NCI-H774 (cell line): Measurements from ENCODE around the gene TCERG1L.

Source experiments
- DNase-seq: peaks from one replicate; lab custom pipeline; 2025; lab: John Stamatoyannopoulos, UW

The TCERG1L gene

DNA sequence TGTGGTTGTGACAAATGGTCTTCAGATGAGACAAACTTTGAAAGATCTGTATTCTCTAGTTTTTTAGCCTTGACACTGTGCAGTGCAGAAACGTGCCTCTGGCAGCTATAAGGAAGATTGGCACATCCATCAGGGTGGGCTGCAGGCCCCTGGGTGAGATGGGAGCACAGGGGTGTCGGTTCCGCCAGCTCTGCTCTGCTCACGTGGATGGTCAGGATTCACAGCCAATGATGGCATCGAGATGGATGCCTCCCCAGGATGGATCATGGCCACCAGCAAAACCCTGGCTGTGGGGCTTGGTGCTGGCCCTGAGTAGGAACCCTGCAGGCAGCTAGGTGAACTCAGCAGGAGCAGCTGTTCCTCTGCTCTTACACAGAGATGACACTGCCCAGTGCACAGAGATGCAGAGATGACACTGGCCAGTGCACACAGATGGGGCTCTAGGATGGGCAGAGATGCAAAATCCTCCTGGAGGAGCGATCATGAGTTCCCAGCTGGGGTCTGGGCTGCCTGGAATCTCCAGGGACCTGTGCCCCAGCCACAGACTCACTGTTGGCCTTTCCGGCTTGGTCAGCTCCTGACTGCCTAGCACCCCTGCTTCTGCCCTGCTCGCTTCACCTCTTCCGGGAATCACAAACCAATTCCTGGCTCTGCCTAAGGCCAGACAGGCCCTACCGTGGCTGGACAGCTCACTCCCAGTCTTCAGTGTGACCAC, 185.9 kb downstream of the TCERG1L start:
- no peak for DNase-seq

DNA sequence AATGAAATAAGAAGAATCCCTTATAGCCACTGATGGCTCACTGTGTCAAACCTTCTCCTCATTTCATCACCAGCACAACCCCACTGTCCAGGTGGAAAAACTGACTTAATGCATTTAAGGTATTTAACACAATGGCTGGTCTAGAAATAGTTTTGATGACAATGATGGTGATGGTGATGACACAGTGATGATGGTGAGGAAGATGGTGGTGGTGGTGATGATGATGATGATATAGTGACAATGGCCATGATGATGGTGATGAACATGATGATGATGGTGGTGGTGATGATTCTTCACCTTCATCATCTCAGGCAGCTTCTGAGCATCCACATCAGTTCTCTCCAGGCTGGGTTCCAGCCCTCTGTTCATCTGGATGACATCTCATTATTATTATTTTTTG, 186.6 kb downstream of the TCERG1L start:
- DNase-seq, result no peak

DNA sequence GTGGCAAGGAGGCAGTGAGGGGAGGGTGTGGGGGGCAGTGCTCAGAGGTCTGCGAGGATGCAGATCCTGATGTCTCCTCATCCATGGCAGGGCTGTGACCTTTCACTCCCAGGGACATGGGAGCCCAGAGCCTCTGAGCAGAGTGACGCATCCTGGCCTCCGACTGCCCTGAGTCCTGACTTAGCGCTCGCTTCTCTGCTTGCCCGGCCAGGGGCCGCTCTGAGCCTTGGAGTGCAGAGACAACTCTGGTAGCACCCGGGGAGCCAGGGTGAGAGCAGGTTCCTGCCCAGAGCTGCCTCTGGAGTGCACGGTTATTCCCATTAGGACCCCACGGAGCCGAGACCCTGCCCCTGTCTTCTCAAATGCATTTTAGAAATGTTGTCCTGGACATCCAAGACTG, 188.0 kb downstream of the TCERG1L start:
- DNase-seq, result no peak

DNA sequence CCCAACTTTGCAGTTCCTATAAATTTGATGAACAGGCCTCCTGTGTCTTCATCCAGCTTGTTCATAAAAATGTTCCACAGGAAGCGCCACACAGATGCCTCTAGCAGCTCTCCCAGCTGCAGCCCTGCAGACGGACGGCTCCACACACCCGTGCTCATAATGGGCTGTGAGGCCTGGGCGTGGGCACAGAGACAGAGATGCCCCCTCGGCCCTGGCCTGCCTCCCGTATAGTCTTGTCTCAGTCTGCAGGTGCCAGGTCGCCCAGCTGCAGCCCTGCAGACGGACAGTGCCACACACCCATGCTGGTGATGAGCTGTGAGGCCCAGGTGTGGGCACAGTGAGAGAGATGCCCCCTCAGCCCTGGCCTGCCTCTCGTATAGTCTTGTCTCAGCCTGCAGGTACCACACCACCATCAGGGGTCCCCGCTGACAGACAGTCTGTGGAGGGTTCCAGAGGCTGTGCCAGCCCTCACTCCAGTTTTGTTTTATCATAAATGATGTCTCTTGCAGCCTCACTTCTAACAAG, 189.9 kb downstream of the TCERG1L start:
- DNase-seq, result no peak

DNA sequence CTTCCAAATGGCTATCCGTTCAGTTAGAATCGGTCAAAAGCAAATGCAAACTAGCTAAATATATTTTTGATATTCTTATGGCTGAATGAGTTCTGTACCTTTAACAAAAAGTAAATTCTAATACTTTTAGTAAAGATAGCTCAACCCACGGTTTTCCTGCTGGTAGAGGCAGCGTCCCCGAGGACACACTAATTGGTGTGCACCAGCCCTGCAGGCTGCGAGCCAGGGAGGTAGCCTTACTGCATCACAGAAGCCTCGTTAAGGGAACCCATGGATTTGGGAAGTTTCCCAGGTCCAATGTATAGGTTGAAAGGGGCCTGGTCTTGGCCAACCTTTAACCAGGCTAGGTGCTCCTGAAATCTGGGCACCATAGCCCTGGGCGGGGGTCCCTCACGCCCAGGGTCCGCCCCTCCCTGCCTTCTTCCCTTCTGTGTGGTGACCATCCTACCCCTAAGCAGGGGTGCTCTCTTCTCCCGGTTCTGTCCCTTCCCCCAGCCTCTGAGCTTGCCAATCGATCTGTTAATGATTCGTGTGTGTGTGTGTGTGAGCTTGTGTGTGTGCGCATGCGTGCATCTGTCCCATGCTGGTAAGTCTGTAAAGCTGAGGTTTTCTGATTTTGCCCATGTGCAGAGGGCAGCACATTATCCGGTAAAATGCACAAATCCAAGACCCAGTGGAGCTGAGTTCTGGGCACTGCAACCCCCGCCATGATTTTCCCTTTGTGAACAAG, 191.7 kb downstream of the TCERG1L start:
- DNase-seq, result no peak

DNA sequence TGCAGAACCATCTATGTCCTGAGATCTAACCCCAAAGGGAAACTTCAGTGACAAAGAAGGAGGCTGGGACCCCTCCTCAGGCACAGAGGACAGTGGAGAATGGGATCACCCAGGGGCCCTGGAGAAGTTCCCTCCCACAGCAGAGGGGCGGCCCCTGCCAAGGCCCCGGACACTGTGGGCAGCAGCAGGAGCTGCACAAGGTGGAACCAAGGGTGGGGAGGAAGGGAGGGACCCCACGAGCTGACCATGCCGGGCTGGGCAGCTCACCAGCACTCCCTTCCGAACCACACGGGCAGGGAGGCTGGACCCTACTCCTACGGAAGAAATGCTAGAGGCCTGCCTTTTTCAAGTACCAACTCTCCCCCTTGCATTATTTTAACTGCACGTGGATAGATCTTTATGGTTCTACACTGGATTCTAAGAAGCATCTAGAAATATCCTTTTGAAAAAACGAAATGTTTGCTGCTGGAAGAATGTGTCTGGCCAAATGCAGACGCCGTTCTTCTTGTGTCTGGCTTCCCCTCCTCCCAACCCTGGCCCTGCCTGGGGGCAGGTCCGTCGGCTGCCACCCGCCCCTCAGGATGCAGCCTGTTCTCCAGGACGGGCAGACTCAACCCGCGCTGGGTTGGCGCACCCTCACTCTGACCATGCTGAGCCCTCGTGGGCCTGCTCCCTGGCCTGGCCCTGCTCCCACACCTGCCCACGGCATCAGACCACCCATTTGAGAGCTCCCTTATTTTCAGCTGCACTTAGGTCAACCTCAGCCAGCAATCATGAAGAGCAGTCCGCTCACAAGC, 193.9 kb downstream of the TCERG1L start:
- no peak for DNase-seq

DNA sequence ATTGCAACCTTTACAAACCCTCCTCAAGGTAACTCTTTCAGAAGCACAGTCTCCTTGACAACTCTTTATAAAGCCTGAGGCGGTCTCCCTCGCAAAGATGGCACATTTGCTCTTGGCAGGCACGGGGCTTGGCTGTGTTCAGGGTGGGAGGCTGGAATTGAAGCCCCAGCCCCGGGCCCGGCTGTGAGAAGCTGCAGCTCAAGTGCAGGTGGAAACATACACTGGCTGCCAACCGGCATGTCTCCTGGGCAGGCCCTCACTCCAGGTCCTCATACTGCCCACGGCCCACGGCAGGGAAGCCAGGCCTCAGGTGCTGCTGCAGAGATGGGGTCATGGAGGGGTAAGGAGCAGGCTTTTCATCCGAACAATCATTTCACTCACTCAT, 194.5 kb downstream of the TCERG1L start:
- DNase-seq, result no peak

DNA sequence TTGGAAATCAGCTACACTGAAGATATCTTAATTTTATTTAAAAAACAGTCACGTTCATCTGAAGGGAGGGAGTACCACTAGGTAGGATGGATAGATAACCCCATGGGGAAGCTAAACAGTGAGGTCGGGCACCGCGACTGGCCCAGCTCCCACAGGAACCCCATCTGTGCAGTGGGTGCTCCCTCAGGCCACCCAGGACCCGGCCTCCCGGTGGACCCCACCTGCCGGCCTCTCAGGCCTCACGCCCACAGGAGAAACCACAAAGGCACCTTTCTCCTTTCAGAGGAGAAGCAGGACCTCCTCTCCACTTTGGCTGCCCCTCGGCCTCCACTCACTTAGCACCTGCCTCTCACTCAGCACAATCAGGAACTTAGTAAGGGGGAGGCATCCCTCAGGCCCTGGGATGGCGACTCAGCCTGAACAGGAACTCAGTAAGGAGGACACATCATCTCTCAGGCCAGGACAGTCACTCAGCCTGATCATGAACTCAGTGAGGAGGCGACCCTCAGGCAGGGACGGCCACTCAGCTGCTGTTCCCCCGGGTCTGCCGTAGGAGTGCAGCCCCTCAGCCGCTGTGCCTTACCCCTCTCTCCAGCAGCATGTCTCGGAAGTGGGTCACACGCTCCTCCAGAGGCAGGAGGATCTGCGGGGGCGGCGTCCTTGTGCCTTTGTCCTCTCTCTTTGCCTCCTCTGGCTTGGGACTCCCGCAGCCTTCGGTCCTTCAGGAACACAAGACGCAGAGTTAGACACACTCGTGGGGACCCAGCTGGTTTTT, 195.1 kb downstream of the TCERG1L start:
- DNase-seq, result no peak

DNA sequence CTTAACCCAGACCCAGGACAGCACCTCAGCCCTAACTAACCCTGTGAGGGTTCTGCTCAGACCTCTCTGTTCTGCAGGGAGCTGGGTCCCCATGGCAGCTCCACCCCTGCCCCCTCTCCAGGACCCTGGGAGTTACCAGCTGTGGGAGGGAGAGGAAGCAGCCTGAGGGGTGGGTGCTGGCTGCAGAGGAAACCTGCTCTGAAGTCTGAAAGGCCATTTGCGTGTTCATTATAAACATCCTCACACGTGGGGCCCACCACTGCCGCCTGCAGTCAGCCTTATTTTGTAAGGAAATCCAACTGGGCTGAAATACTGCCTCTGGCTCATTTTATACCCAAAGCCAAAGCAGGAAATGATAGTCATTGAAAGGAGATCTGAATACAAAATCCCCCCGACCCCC, 195.7 kb downstream of the TCERG1L start:
- DNase-seq, result no peak

DNA sequence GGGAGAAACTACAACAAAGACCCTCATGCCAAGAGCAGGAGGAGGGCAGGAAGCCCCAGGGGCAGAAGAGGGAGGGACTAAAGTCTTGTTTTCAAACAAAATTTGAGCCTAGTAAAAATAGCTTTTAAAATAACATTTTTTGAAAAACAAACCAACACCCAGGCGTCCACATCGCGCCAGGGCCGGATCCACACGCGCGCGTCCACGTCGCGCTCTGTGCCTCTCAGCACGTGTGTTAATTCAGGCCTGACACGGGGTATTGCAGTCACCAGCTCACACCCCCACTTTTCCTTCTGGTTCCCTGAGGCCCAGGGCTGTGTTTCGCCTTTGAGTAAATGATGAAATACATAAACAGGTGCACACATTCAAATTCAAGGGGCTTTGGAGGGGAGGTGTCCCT, 196.2 kb downstream of the TCERG1L start:
- DNase-seq, result no peak

DNA sequence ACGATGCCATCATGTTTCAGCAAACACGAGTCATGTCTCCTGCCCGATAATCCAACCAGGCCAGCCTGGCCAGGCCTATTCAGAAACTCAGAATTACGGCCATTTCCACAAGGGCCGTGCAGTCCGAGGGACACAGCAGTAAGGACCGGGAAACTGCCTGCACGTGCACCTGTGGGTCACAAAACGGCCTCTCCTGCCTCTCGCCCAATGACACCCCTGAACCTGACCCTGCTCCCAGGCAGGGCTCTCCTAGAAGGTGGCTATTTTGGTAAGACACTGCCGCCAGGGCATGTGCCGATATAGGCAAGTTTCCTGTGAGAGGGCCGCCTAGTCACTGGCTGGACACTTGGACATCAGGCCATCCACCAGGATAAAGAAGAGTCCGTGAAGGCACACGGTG, 196.7 kb downstream of the TCERG1L start:
- no peak for DNase-seq

DNA sequence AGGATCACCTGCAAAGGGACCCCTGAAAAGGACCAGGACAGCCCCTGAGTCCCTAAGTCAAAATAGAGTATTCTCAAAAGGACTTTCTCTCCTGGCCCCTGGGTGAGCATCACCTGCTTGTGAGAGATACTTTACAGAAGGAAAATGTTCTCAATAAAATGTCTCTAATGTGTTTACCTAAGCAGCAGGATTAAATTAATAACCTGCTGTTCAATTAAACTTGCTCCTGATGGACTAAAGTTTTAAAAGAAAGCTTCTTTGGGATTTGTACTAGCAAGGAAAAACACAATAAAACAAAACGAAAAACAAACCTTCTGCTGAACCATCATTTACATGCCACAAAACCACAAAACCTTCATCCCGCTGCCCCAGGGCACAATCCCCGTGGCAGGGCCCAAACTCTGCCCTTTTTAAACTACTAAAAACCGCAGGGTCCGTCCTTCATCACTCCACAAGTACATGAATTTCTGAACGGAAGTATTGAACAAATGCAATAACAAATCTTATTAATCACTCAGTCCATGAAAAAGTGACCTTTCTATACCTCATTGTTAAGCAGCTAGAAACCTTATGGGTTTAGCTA, 197.7 kb downstream of the TCERG1L start:
- DNase-seq, result no peak

DNA sequence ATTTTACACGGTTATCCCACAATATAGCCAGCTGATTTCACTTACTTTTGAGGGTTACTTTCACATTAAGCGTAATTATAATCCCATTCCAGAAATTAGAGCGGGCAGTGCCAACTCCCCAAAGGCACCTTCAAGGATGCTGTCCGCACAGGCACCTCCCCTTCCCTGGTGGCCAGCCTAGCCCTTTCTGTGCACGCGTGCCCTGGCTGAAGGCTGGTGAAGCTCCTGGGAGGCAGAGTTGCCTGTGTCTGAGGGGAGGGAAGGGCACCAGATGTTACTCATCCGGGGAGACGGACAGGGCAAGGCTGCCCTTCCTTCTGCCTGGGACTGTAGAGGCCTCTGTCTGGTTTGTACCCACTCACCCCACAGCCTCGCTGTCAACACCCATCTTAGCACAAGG, 198.4 kb downstream of the TCERG1L start:
- no peak for DNase-seq

DNA sequence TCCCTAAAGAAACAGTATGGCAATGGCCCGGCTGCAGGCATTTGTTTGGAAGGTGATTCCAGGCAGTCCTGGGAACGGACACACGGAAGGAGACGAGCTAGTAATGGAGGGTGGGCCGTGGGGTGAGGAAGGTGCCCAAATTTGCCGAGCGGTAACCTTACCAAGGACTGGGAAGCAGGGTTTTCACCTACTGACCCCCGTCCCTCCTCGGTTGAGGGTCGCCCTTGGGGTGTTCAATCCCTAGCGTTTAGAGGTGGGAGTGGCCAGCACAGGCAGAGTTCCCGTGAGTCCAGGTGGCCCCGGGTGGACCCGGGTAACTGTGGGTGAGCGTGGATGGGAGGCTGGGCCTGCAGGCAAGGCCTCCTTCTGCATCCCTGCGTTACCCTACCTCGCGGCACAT, 198.8 kb downstream of the TCERG1L start:
- DNase-seq, result no peak

DNA sequence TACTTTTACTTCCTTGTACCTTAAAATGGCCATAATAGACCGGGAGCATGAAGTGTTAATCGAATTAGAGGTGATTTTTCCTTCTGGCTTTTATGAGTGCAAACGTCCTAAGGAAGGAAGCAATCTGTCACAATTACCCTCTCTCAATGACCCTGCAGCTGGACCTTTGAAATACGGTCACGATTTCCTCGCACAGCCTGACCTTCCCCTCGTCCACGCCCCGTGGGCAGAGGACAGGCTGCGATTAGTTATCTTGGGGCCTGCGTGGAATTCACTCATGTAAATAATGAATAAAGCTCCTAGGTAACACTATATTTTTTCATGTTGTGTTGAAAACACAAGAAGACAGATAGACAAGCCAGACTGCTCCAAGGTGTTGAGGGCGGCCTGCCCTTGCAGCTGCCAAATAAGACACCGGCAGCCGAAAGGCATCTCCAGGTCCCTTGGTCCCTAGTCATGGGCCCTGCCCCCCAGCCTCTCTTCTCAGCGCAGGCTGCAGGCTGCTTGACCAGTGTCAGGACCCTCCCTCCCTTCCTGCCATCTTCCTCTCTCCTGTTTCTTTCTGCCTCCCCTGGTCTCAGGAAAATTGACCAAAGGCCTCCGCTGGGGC, 199.9 kb downstream of the TCERG1L start:
- no peak for DNase-seq

DNA sequence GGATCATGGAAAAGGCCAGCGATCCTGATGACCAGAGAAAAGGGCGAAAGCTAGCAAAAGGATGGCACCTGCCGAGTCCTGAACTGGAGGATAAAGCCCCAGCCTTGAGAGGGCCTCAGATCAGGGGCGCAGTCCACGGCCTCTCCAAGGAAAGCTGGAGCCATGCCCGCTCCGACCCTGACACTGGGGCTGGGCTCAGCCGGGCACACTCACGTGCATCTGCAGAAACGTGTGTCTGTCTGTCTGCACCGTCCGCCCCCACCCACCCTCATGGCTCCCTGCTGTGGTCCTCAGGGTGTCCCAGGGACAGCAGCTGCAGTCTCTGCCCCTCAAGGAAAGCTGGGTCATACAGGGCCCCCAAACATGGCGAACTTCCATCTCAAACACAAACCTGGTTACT, 200.5 kb downstream of the TCERG1L start:
- DNase-seq, result no peak

DNA sequence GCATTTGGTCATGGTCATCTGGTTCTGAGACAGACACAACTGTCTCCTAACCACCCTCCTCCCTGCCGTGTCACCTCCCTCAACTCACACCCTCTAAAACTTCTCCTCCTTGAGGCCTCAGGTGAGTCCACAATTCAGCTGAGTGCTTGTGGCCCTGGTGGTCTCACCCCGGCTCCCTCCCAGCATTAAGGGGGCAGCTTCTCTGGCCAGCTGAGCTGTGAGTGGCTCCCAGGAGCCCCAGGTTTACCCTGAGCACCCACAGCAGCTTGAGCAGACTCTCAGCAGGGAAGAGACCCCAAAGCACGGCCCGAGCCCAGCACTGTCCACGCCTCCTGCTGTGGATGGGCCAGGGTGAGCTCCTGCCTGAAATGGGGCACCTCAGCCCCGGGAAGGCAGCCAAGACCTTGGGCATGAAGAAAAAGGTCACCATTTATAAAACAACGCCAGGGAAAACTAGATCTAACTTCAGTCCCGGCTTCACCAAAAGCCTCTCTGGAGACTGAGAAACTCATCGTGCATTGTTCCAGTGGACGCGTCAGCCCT, 201.2 kb downstream of the TCERG1L start:
- no peak for DNase-seq

DNA sequence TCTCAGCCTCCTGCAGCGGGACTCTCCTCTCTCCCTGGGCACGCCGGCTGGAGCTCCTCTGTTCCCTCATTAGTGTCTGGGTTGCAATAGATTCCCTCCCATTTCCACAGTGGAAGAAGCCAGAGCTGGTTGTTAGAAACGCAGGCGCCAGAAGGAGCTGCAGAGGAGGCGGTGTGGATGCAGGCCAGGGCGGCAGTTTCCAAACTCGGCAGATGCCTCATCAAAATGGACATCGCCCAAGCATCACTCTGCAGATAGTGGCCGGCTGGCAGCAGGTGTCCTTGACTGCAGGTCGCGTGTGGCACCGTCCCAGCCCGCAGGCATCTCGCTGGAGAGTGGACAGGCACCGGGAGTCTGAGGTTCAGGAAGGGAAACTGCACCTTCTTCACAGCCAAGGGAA, 201.8 kb downstream of the TCERG1L start:
- DNase-seq, result no peak

DNA sequence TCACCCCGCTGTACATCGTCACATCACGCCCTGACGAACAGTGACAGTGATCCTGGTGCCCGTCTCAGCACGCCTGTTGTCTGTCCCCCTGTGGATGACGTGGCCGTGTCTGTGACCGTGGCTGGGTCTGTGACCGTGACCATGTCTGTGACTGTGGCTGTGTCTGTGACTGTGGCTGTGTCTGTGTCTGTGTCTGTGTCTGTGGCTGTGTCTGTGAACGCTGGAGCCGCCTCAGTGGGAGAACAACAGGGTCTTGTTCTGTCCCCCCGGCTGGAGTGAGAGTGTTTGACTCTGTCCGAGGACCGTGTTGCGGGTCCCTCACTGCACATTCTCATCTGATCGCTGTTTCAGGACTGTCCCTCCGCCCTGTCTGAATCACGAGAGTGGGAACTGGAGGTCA, 202.2 kb downstream of the TCERG1L start:
- DNase-seq, result no peak

DNA sequence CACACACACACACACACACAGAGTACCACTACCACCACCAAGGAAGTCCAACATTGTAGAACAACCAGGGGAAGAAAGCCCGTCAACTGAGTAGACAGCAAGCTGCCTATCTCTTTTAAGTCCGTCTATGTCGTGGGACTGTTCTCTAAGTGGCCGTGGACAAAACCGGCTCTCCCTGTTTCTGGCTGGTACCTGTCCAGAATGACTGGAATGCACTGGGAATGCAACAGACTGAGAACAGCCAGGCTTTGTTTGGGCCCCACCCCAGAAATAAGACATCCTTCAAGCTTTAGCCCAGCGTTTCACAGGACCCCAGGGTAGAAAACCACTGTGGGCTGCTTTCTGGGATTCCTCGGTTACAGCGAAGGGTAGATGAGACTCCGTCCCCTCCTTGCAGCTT, 203.6 kb downstream of the TCERG1L start:
- DNase-seq, result no peak

DNA sequence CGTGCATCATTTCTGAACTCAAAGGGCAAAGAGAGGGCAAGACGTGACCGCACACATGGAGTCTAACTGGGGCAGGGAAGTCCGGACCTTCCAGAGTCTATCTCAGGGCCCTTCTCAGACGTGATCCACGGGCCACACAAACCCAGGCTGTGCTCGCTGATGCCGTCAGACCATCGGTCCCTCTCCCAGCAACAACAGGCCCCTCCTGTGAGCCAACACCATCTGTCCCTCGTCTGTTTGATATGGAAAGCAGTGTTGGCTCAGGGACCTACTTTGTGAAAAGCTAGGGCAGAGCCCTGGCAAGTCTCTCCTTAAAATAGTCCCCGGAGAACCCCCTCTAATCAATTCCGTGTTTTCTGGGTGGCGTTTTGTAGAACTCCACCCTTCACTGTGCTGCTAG, 208.8 kb downstream of the TCERG1L start:
- no peak for DNase-seq
